ENCODE results near the gene TARBP1.

TARBP1 gene

DNA sequence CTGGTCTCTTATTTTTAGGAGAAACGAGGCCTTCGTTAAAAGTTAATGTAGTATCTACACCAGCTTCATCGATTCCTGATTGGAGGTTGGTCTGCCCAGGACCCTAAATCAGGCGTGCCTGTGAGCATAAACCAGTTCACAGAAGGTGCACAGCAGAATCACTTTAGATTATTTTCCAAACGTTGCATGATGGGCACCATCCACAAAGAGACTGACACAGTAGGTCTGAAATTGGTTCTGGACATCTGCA is 256 bp upstream of the TARBP1 start:
- H3K4me3 ChIP-seq (ENCODE audit: low read depth, low read length) = peak overlapping the region; percentile 76
- DNase-seq (ENCODE audit: low read depth) = no peak
- TF ChIP-seq, protein P1, sequence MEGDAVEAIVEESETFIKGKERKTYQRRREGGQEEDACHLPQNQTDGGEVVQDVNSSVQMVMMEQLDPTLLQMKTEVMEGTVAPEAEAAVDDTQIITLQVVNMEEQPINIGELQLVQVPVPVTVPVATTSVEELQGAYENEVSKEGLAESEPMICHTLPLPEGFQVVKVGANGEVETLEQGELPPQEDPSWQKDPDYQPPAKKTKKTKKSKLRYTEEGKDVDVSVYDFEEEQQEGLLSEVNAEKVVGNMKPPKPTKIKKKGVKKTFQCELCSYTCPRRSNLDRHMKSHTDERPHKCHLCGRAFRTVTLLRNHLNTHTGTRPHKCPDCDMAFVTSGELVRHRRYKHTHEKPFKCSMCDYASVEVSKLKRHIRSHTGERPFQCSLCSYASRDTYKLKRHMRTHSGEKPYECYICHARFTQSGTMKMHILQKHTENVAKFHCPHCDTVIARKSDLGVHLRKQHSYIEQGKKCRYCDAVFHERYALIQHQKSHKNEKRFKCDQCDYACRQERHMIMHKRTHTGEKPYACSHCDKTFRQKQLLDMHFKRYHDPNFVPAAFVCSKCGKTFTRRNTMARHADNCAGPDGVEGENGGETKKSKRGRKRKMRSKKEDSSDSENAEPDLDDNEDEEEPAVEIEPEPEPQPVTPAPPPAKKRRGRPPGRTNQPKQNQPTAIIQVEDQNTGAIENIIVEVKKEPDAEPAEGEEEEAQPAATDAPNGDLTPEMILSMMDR (conservative IDR thresholded peaks at IDR 0.05; ENCODE audit: low read depth, low read length) = no peak

DNA sequence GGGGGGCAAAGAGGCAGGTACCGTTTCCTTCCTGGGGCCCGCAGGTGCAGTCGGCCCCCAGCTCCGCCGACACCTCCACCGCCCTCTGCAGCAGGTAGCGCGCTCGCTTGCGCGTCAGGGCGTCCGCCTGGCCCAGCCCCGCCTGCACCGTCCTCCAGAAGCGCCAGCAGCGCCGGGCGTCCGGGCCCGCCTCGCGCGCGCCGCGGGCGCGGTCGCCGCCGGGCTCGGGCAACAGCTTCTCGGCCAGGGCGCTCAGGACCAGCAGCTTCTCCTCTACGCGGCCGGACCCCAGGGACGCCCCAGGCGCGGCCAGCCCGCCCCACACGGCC is 863 bp downstream of the TARBP1 start:
- peak; percentile 40 for DNase-seq (ENCODE audit: low read depth)
- TF ChIP-seq, protein P1 (conservative IDR thresholded peaks at IDR 0.05; ENCODE audit: low read depth, low read length) = no peak

GRCh38 chr1:234477386-234478151 is 1.4 kb downstream of the TARBP1 start:
- no peak for DNase-seq (ENCODE audit: low read depth)
- TF ChIP-seq, protein P1 (conservative IDR thresholded peaks at IDR 0.05; ENCODE audit: low read depth, low read length) = no peak
- H3K4me3 ChIP-seq (ENCODE audit: low read depth, low read length) = peak overlapping the region; percentile 76

More for the DNA sequence above, 863 bp downstream of the TARBP1 start:
- peak overlapping the region; percentile 76 for H3K4me3 ChIP-seq (ENCODE audit: low read depth, low read length)

DNA sequence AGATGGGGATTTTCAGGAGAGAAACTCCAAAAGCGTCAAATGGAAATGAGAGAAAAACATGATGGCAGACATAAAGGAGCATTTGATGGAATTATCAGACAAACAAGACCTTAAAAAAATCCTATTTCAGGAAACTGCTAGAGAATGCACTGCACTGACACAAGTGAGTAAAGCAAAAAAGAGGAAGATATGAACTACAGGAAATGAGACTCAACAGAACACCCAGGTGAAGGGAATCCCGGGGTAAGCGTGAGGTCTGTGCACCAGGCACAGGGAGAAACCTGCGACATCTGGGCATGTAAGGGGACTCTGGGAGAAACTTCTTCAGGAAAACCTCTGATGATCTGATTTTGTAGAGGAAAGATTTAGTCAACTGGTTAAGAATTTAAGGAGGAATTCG is 2.8 kb downstream of the TARBP1 start:
- TF ChIP-seq, protein P1 (conservative IDR thresholded peaks at IDR 0.05; ENCODE audit: low read depth, low read length) = no peak
- DNase-seq (ENCODE audit: low read depth) = no peak
- H3K4me3 ChIP-seq (ENCODE audit: low read depth, low read length) = no peak overlapping the region

- DNase-seq (ENCODE audit: low read depth) = no peak
- TF ChIP-seq, protein P1 (conservative IDR thresholded peaks at IDR 0.05; ENCODE audit: low read depth, low read length) = no peak
- H3K4me3 ChIP-seq (ENCODE audit: low read depth, low read length) = no peak overlapping the region
Observed at GRCh38 chr1:234475167-234475793, 3.7 kb downstream of the TARBP1 start.

DNA sequence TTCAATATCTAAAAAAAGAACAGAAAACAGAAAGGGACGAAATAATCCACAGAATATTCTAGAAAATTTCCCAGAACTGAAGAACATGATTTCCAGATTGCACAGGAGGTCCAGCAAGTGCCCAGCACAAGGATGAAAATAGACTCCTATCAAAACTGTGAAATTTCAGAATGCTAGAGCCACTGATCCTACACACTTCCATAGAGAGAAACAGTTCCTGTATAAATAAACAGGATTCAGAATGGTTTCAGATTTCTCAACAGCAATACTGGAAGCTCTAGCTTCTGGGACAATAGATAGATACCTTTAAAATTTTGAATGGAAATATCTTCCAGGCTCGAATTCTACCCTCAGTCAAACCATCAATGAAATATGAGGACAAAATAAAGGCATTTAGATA is 4.6 kb downstream of the TARBP1 start:
- DNase-seq (ENCODE audit: low read depth) = peak; percentile 30
- TF ChIP-seq, protein P1 (conservative IDR thresholded peaks at IDR 0.05; ENCODE audit: low read depth, low read length) = no peak
- H3K4me3 ChIP-seq (ENCODE audit: low read depth, low read length) = no peak overlapping the region

DNA sequence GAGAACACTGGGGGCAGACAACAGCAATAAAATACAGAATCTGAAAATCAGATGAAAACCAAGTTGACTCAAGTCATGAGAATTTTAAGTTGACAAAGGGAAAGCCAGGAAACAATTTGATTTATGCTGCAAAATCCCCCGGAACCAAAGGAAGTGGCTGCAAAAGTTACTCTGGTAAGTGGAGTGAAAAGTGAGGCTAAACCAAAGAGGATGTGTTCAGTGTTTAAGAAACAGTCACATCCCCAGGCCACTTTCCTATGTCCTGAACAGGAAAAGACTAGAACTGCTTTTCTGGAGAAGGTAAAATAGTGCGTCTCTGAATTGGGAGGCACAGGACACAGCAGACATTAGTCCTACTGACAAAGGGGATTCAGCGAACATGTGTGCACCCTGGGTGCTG is 5.9 kb downstream of the TARBP1 start:
- DNase-seq (ENCODE audit: low read depth) = no peak
- TF ChIP-seq, protein P1 (conservative IDR thresholded peaks at IDR 0.05; ENCODE audit: low read depth, low read length) = no peak
- H3K4me3 ChIP-seq (ENCODE audit: low read depth, low read length) = no peak overlapping the region
